Trophoblast cell (in vitro differentiated cells and primary cell): ENCODE measurements around the gene DDI2.

Experiments
- DNase-seq, 2 donors: peaks; one replicate each; pipeline ENCODE4 v3.0.0-alpha.2; 2016
- H2AFZ ChIP-seq: 2 replicates; pipeline ENCODE4 v1.6.1; 2013; ENCODE audit warnings: low read length, moderate library complexity, mild to moderate bottlenecking; ENCODE audit not compliant: insufficient read depth, poor library complexity
- H2AK5ac ChIP-seq: 2 replicates; pipeline ENCODE4 v1.6.1; 2013; ENCODE audit warnings: mild to moderate bottlenecking, low read length
- H2BK120ac ChIP-seq: 2 replicates; pipeline ENCODE4 v1.6.1; 2013; ENCODE audit warnings: low read length, mild to moderate bottlenecking, moderate library complexity; ENCODE audit not compliant: insufficient read depth, poor library complexity
- H2BK12ac ChIP-seq: 2 replicates; pipeline ENCODE4 v1.6.1; 2013; ENCODE audit warnings: mild to moderate bottlenecking, low read length, moderate library complexity
- H2BK5ac ChIP-seq: 2 replicates; pipeline ENCODE4 v1.6.1; 2013; ENCODE audit warnings: low read length, low read depth, moderate library complexity, mild to moderate bottlenecking; ENCODE audit not compliant: poor library complexity
- H3K14ac ChIP-seq: 2 replicates; pipeline ENCODE4 v1.6.1; 2013; ENCODE audit warnings: mild to moderate bottlenecking, low read length
- H3K18ac ChIP-seq: 2 replicates; pipeline ENCODE4 v1.6.1; 2013; ENCODE audit warnings: mild to moderate bottlenecking, low read length
- H3K23ac ChIP-seq: 2 replicates; pipeline ENCODE4 v1.6.1; 2013; ENCODE audit warnings: low read length
- H3K27ac ChIP-seq: 2 replicates; pipeline ENCODE4 v1.5.1; 2013; ENCODE audit warnings: low read depth, mild to moderate bottlenecking, inconsistent platforms, low read length, moderate library complexity
- H3K27me3 ChIP-seq: 2 replicates; pipeline ENCODE4 v1.6.1; 2013; ENCODE audit warnings: inconsistent platforms, mild to moderate bottlenecking, low read length, moderate library complexity; ENCODE audit not compliant: insufficient read depth
- H3K36me3 ChIP-seq, 2 experiments: 1 replicate in 1 of 2; 2 replicates in 1 of 2; pipeline ENCODE4 v1.6.1; 2013; ENCODE audit warnings: low read length in 2 of 2, mild to moderate bottlenecking in 2 of 2, moderate library complexity in 1 of 2; ENCODE audit not compliant: insufficient read depth in 2 of 2, control insufficient read depth in 1 of 2
- H3K4ac ChIP-seq: 2 replicates; pipeline ENCODE4 v1.6.1; 2013; ENCODE audit warnings: low read depth, mild to moderate bottlenecking, low read length, moderate library complexity
- H3K4me1 ChIP-seq, 2 experiments: 1 replicate in 1 of 2; 2 replicates in 1 of 2; pipeline ENCODE4 v1.6.1; 2013; ENCODE audit warnings: low read length in 2 of 2, mild to moderate bottlenecking in 2 of 2, moderate library complexity in 1 of 2; ENCODE audit not compliant: insufficient read depth in 2 of 2, control insufficient read depth in 1 of 2
- H3K4me2 ChIP-seq: 2 replicates; pipeline ENCODE4 v1.6.1; 2013; ENCODE audit warnings: inconsistent platforms, mild to moderate bottlenecking, low read length, moderate library complexity
- H3K4me3 ChIP-seq: 2 replicates; pipeline ENCODE4 v1.5.1; 2013; ENCODE audit warnings: mild to moderate bottlenecking, low read depth, low read length, inconsistent platforms
- H3K79me1 ChIP-seq: one replicate; pipeline ENCODE4 v1.6.1; 2013; ENCODE audit warnings: low read length
- H3K79me2 ChIP-seq: 2 replicates; pipeline ENCODE4 v1.6.1; 2013; ENCODE audit warnings: low read length, mild to moderate bottlenecking; ENCODE audit not compliant: control insufficient read depth, insufficient read depth, poor library complexity
- H3K9ac ChIP-seq: 2 replicates; pipeline ENCODE4 v1.6.1; 2013; ENCODE audit warnings: mild to moderate bottlenecking, low read length
- H3K9me3 ChIP-seq: 2 replicates; pipeline ENCODE4 v1.6.1; 2013; ENCODE audit warnings: low read depth, mild to moderate bottlenecking, control low read depth, inconsistent platforms, low read length; ENCODE audit not compliant: insufficient read depth
- H4K12ac ChIP-seq: 2 replicates; pipeline ENCODE4 v1.6.1; 2013; ENCODE audit warnings: low read depth, mild to moderate bottlenecking, low read length, moderate library complexity
- H4K8ac ChIP-seq: 2 replicates; pipeline ENCODE4 v1.6.1; 2013; ENCODE audit warnings: low read depth, mild to moderate bottlenecking, low read length, moderate library complexity
- H4K91ac ChIP-seq: one replicate; pipeline ENCODE4 v1.6.1; 2013; ENCODE audit warnings: low read depth, mild to moderate bottlenecking, low read length, moderate library complexity
- WGBS: extraction: QIAGEN DNeasy Blood & Tissue Kit; methylation state at CpG from one replicate; pipeline ENCODE4 v1.1.7; 2013; ENCODE audit warnings: missing lambda C conversion rate; ENCODE audit not compliant: insufficient read length, insufficient coverage; ENCODE audit errors: extremely low coverage; 5-methylcytosine and 5-hydroxymethylcytosine counted together

The DDI2 gene

GRCh38 chr1:15627343-15627988 is 10.2 kb downstream of the DDI2 start:
- no peak overlapping the region for H2BK5ac ChIP-seq
- H3K4me1 ChIP-seq: no peaks in the 10 kb centered on the region
- H2BK120ac ChIP-seq: no peak overlapping the region
- no peaks in the 10 kb centered on the region for H3K27me3 ChIP-seq
- H3K23ac ChIP-seq: no peak overlapping the region
- H3K9ac ChIP-seq: no peak overlapping the region
- no peak overlapping the region for H2BK12ac ChIP-seq
- no peak overlapping the region for H3K18ac ChIP-seq
- DNase-seq: no peak
- no peak overlapping the region for H4K8ac ChIP-seq
- H3K27ac ChIP-seq: no peak overlapping the region
- H3K9me3 ChIP-seq: no peaks in the 10 kb centered on the region
- WGBS: no CpG with 5 or more reads among the region's 4 CpGs
- no peaks in the 10 kb centered on the region for H3K79me1 ChIP-seq
- peaks cover 9% of the 10 kb centered on the region for H3K79me2 ChIP-seq
- no peak overlapping the region for H4K12ac ChIP-seq
- peaks cover 16% of the 10 kb centered on the region in 2 experiments for H3K36me3 ChIP-seq
- H3K4me3 ChIP-seq: no peak overlapping the region
- no peak overlapping the region for H3K4ac ChIP-seq
- H4K91ac ChIP-seq: no peak overlapping the region
- no peak overlapping the region for H2AFZ ChIP-seq
- no peak overlapping the region for H3K4me2 ChIP-seq
- no peak overlapping the region for H2AK5ac ChIP-seq
- H3K14ac ChIP-seq: no peak overlapping the region

- H3K4me1 ChIP-seq: no peaks in the 10 kb centered on the region
- H2BK12ac ChIP-seq: no peak overlapping the region
- WGBS: no CpG with 5 or more reads among the region's 1 CpG
- H3K4me3 ChIP-seq: no peak overlapping the region
- H3K4ac ChIP-seq: no peak overlapping the region
- H3K18ac ChIP-seq: no peak overlapping the region
- H4K91ac ChIP-seq: no peak overlapping the region
- no peak overlapping the region for H4K12ac ChIP-seq
- no peaks in the 10 kb centered on the region for H3K27me3 ChIP-seq
- no peak overlapping the region for H2BK5ac ChIP-seq
- no peak overlapping the region for H3K9ac ChIP-seq
- H3K79me1 ChIP-seq: no peaks in the 10 kb centered on the region
- no peak overlapping the region for H4K8ac ChIP-seq
- DNase-seq: no peak
- H3K23ac ChIP-seq: no peak overlapping the region
- no peak overlapping the region for H3K27ac ChIP-seq
- no peak overlapping the region for H2AK5ac ChIP-seq
- peaks cover 7% of the 10 kb centered on the region for H3K79me2 ChIP-seq
- H3K9me3 ChIP-seq: no peaks in the 10 kb centered on the region
- H3K14ac ChIP-seq: no peak overlapping the region
- H3K36me3 ChIP-seq: peaks cover 18 to 19% of the 10 kb centered on the region in 2 experiments
- no peak overlapping the region for H3K4me2 ChIP-seq
- H2BK120ac ChIP-seq: no peak overlapping the region
- no peak overlapping the region for H2AFZ ChIP-seq
These were observed 10.7 kb downstream of the DDI2 start for GRCh38 chr1:15628003-15628402.

GRCh38 chr1:15633756-15634420 is 16.6 kb downstream of the DDI2 start:
- H3K9me3 ChIP-seq: no peaks in the 10 kb centered on the region
- H3K27ac ChIP-seq: no peak overlapping the region
- H4K8ac ChIP-seq: no peak overlapping the region
- H2BK120ac ChIP-seq: no peak overlapping the region
- no peak overlapping the region for H2AFZ ChIP-seq
- no peak overlapping the region for H3K23ac ChIP-seq
- no CpG with 5 or more reads among the region's 9 CpGs for WGBS
- no peaks in the 10 kb centered on the region for H3K79me1 ChIP-seq
- H3K4me1 ChIP-seq: no peaks in the 10 kb centered on the region
- H3K18ac ChIP-seq: no peak overlapping the region
- H4K91ac ChIP-seq: no peak overlapping the region
- peak; percentile 42 to 62 for DNase-seq
- H3K4ac ChIP-seq: no peak overlapping the region
- H3K27me3 ChIP-seq: no peaks in the 10 kb centered on the region
- peaks cover 46 to 54% of the 10 kb centered on the region in 2 experiments for H3K36me3 ChIP-seq
- H2BK5ac ChIP-seq: no peak overlapping the region
- no peak overlapping the region for H4K12ac ChIP-seq
- no peak overlapping the region for H2AK5ac ChIP-seq
- no peak overlapping the region for H2BK12ac ChIP-seq
- H3K9ac ChIP-seq: no peak overlapping the region
- no peak overlapping the region for H3K4me3 ChIP-seq
- H3K14ac ChIP-seq: no peak overlapping the region
- no peaks in the 10 kb centered on the region for H3K79me2 ChIP-seq
- H3K4me2 ChIP-seq: no peak overlapping the region

- Histone ChIP-seq H4K8ac (no peak overlapping the region), H4K12ac (no peak overlapping the region), H3K79me1 (no peaks in the 10 kb centered on the region), H3K4ac (no peak overlapping the region), H3K79me2 (no peaks in the 10 kb centered on the region), H2AK5ac (no peak overlapping the region), H2BK12ac (no peak overlapping the region), H3K23ac (no peak overlapping the region), H3K4me2 (no peak overlapping the region), H3K18ac (no peak overlapping the region), H3K4me3 (no peak overlapping the region), H3K14ac (no peak overlapping the region), H3K27ac (no peak overlapping the region), H2BK120ac (no peak overlapping the region), H3K9ac (no peak overlapping the region), H2BK5ac (no peak overlapping the region), H4K91ac (no peak overlapping the region), H3K27me3 (no peaks in the 10 kb centered on the region), H3K4me1 (no peaks in the 10 kb centered on the region), H2AFZ (no peak overlapping the region), H3K9me3 (no peaks in the 10 kb centered on the region), H3K36me3 (peaks cover 45 to 59% of the 10 kb centered on the region in 2 experiments)
- no peak for DNase-seq
- no CpG with 5 or more reads among the region's 4 CpGs for WGBS
These were observed 19.2 kb downstream of the DDI2 start for GRCh38 chr1:15636436-15636835.
